MCF 10A (cell line): ENCODE measurements around the gene SLC25A39. TPM values are rescaled to one million over a fixed set of nuclear protein-coding genes. Genes with fewer than 3 reads are reported as not detected.
A peak's percentile ranks its signal among the peaks of the same experiment; 100 is the strongest.

Source experiments
- BruUV-seq: library from RNA; stranded (reverse); fragments of 400-500 nt; replicated peaks from 2 replicates; lab custom pipeline; 2021; lab: Mats Ljungman, UMichigan
- CTCF ChIA-PET: fragments of 300-600 bp; sonication (Branson Sonifier 250); formaldehyde crosslinking; extraction: SDS; loops from one replicate; lab custom pipeline; 2021; ENCODE audit warnings: antibody characterized with exemption, inconsistent platforms; lab: Yijun Ruan, JAX
- POLR2A ChIA-PET: fragments of 300-600, 350-650 bp; sonication (Branson Sonifier 250); formaldehyde crosslinking; extraction: SDS; loops from one replicate; lab custom pipeline; 2020; ENCODE audit warnings: antibody characterized with exemption, inconsistent platforms; lab: Yijun Ruan, JAX
- DNase-seq: peaks from one replicate; pipeline ENCODE4 v3.0.0-alpha.2; 2018; ENCODE audit not compliant: unreplicated experiment
- H3K27ac Mint-ChIP-seq: one replicate; pipeline ENCODE4 v1.8.0; 2022; ENCODE audit warnings: mild to moderate bottlenecking, low read depth, mixed read lengths; ENCODE audit not compliant: unreplicated experiment
- H3K27me3 Mint-ChIP-seq: one replicate; pipeline ENCODE4 v1.8.0; 2022; ENCODE audit warnings: mixed read lengths; ENCODE audit not compliant: insufficient read depth, unreplicated experiment
- H3K36me3 Mint-ChIP-seq: one replicate; pipeline ENCODE4 v1.8.0; 2022; ENCODE audit warnings: mild to moderate bottlenecking, moderate library complexity, mixed read lengths; ENCODE audit not compliant: insufficient read depth, unreplicated experiment
- H3K4me1 Mint-ChIP-seq: one replicate; pipeline ENCODE4 v1.8.0; 2022; ENCODE audit warnings: mixed read lengths; ENCODE audit not compliant: insufficient read depth, unreplicated experiment
- H3K4me3 Mint-ChIP-seq: one replicate; pipeline ENCODE4 v1.8.0; 2022; ENCODE audit warnings: mild to moderate bottlenecking, moderate library complexity, mixed read lengths; ENCODE audit not compliant: unreplicated experiment
- H3K9me3 Mint-ChIP-seq: one replicate; pipeline ENCODE4 v1.8.0; 2022; ENCODE audit warnings: mixed read lengths; ENCODE audit not compliant: unreplicated experiment
- intact Hi-C: fragments of 100-400 bp; cut with micrococcal nuclease; formaldehyde crosslinking; loops from 2 replicates; pipeline ENCODE4 v1.14.1; 2022
- total RNA-seq: library from RNA; stranded (reverse); gene quantifications from 2 replicates; pipeline ENCODE4 v1.2.3, GENCODE V29; 2022
- TF ChIP-seq, protein P1 (sequence below): fragments of 200-600 bp; IDR thresholded peaks from one replicate; pipeline ENCODE4 v1.8.0; 2022; ENCODE audit warnings: antibody characterized with exemption, mild to moderate bottlenecking; ENCODE audit not compliant: unreplicated experiment

The SLC25A39 gene
- total RNA-seq, 1 experiment from 2014 or later: 157 TPM

- H3K4me3 Mint-ChIP-seq: peak overlapping the region; percentile 28
- no peak for DNase-seq
- H3K27me3 Mint-ChIP-seq: peaks cover 12% of the 10 kb centered on the region
- H3K27ac Mint-ChIP-seq: no peak overlapping the region
- ChIA-PET CTCF (no interaction called here), POLR2A (interaction anchor here (0.6 kb wide), 1 partner anchor 9 kb away, joined by 3 read pairs; no protein-coding TSS in a partner anchor)
- TF ChIP-seq, protein P1, sequence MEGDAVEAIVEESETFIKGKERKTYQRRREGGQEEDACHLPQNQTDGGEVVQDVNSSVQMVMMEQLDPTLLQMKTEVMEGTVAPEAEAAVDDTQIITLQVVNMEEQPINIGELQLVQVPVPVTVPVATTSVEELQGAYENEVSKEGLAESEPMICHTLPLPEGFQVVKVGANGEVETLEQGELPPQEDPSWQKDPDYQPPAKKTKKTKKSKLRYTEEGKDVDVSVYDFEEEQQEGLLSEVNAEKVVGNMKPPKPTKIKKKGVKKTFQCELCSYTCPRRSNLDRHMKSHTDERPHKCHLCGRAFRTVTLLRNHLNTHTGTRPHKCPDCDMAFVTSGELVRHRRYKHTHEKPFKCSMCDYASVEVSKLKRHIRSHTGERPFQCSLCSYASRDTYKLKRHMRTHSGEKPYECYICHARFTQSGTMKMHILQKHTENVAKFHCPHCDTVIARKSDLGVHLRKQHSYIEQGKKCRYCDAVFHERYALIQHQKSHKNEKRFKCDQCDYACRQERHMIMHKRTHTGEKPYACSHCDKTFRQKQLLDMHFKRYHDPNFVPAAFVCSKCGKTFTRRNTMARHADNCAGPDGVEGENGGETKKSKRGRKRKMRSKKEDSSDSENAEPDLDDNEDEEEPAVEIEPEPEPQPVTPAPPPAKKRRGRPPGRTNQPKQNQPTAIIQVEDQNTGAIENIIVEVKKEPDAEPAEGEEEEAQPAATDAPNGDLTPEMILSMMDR: no peak
- intact Hi-C loops: no loop called here
- no peaks in the 10 kb centered on the region for H3K9me3 Mint-ChIP-seq
- peaks cover 20% of the 10 kb centered on the region for H3K4me1 Mint-ChIP-seq
- BruUV-seq: no TSS peak
- H3K36me3 Mint-ChIP-seq: peaks cover 10% of the 10 kb centered on the region
Measured at GRCh38 chr17:44314031-44314430, 10.6 kb downstream of the SLC25A39 start.

DNA sequence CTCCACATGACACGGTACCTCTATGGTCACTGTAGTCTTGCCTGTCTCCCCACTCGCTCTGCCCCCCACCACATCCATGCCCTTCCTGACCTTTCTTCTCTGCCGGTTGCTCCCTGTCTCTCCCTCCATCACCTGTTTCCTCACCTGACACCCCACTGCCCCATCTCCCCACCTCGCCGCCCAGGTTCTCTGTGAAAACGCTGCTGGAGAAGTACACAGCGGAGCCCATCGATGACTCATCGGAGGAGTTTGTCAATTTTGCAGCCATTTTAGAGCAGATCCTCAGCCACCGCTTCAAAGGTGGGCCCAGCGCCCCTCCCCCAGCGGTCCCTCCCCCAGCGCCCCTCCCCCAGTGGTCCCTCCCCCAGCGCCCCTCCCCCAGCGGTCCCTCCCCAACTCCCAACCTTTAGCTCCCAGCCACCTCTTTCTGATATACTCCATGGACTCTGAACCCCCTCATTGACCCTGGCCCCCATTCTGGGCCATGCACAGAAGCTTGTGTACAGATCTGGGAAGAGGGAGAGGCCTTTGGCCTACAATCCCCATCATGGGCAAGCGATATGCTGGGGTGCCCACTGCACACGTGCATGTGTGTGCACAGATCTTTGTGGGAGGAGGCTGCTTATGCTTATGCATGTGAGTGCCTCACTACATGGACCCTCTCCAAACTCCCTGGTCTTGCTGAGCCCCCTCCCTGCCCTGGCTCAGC, 12.1 kb downstream of the SLC25A39 start:
- Mint-ChIP-seq H3K36me3 (peaks cover 10% of the 10 kb centered on the region), H3K27me3 (peaks cover 14% of the 10 kb centered on the region), H3K27ac (no peak overlapping the region), H3K4me3 (no peak overlapping the region), H3K9me3 (no peaks in the 10 kb centered on the region), H3K4me1 (peaks cover 20% of the 10 kb centered on the region)
- TF ChIP-seq, protein P1: no peak
- ChIA-PET POLR2A (no interaction called here), CTCF (interaction anchor here (0.6 to 1.0 kb wide), 2 partner anchors 91 to 139 kb away, joined by 4 to 6 read pairs; no protein-coding TSS in a partner anchor)
- intact Hi-C loops: no loop called here
- BruUV-seq: no TSS peak
- no peak for DNase-seq

DNA sequence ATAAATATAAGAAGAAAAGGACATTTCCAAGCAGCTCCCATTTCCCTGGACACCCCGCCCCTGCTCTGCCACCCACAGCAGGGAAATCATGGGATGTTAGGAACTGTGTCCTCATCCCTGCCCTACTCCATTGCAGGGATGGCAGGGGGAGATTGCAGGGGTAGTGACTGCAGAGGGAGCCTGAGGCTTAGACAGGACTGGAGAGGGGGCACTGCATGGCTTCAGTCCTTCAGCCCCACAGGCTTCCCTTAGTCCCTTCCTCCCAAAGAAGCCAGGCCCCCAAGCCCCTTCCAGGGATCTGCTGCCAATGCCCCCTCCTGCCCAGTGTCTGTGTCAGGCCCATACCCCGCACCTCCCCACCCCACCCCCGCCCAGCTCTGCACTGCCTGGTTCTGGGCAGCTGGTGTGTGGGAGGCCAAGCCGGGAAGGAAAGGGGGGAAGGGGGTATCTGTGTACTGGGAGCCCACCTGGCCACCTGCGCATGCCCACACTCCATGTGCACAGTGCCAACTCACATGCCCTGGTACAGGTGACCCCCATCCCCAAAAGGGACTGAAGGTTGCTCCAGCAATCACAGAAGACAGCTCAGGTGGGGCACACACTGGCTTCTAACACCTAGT, 13.0 kb downstream of the SLC25A39 start:
- no TSS peak for BruUV-seq
- intact Hi-C loops: no loop called here
- Mint-ChIP-seq H3K36me3 (peaks cover 7% of the 10 kb centered on the region), H3K27me3 (peaks cover 23% of the 10 kb centered on the region), H3K27ac (no peak overlapping the region), H3K4me3 (no peak overlapping the region), H3K9me3 (no peaks in the 10 kb centered on the region), H3K4me1 (peaks cover 20% of the 10 kb centered on the region)
- POLR2A ChIA-PET: interaction anchor here (0.7 to 0.9 kb wide), 2 partner anchors 10 to 93 kb away, joined by 3 read pairs; no protein-coding TSS in a partner anchor
- CTCF ChIA-PET: no interaction called here
- TF ChIP-seq, protein P1: no peak
- DNase-seq: no peak

DNA sequence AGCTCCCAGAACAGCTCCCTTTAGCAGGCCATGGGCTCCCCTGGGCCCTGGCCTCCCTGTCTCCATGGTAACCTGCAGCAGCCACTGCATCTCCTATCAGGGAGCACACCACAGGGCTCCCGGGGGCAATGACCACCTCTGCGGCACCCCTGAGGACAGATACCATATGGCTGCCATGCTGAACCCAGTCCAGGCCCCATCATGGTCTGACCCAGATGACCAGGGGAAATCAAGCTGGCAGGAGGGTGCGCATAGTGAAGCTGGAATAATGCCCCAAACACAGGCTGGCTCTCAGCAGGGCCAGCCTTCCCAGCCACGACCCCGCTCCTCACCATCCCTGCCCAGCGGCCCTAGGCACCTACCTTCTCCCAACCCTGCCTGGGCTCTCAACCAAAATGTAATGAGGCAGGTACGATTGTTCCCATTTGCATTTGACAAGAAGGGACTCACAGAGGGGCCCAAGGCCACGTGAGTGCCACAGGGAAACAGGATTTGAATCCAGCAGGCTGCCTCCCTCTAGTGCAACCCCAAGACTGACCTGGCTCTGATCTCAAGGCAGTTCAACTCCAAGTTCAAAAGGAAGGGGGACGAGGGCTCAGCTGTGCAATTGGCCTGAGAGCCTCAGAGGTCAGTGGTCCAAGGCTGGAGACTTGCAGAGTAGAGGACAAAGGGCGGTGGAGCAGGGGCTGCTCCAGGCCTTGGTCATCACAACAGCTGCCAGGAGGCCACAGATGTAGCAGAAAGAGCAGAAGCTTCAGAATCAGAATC, 13.8 kb downstream of the SLC25A39 start:
- Mint-ChIP-seq H3K4me1 (peaks cover 15% of the 10 kb centered on the region), H3K27ac (no peak overlapping the region), H3K4me3 (no peak overlapping the region), H3K36me3 (no peaks in the 10 kb centered on the region), H3K27me3 (peaks cover 20% of the 10 kb centered on the region), H3K9me3 (no peaks in the 10 kb centered on the region)
- no TSS peak for BruUV-seq
- TF ChIP-seq, protein P1: no peak
- CTCF ChIA-PET: interaction anchor here (0.5 to 1.1 kb wide), 3 partner anchors 18 to 109 kb away, joined by 3 read pairs; no protein-coding TSS in a partner anchor
- intact Hi-C loops: no loop called here
- DNase-seq: no peak
- POLR2A ChIA-PET: interaction anchor here (0.9 to 1.0 kb wide), 2 partner anchors 11 to 90 kb away, joined by 3 read pairs; no protein-coding TSS in a partner anchor
